Measurements from ENCODE around the gene PPP1R36. TPM values are rescaled to one million over a fixed set of nuclear protein-coding genes. Genes with fewer than 3 reads are reported as not detected.
"Not testable (repeated sequence)": the region's sequence is repeated elsewhere in the genome, so short reads cannot be mapped to it uniquely, and the experiment has no call there.

PPP1R36 gene
- total and polyA plus RNA-seq, 7 donors: 1.1 to 8.6 (median 2.3) TPM; not detected in 2

- no peak for DNase-seq
- 63 to 77% methylated on average over 1 of the region's 1 CpG for WGBS, 2 donors
Observed at GRCh38 chr14:64516969-64517368, 32.8 kb upstream of the PPP1R36 start.

GRCh38 chr14:64517667-64518066 is 32.1 kb upstream of the PPP1R36 start:
- intact Hi-C loops (cut with DNase I): loop anchor here (10.0 kb wide), 1 partner anchor 247 kb away; no protein-coding TSS in a partner anchor

More at GRCh38 chr14:64516969-64517368, 32.8 kb upstream of the PPP1R36 start:
- Histone ChIP-seq H3K9me3 (no peaks in the 10 kb centered on the region), H3K27ac (no peak overlapping the region), H3K4me3 (no peak overlapping the region), H3K4me1 (peaks cover 0 to 36% (median 17%) of the 10 kb centered on the region in 4 donors), H3K27me3 (no peaks in the 10 kb centered on the region), H3K36me3 (peaks cover 0 to 6% (median 3%) of the 10 kb centered on the region in 4 donors)
- intact Hi-C loops (cut with DNase I): loop anchor here (10.0 kb wide), 1 partner anchor 248 kb away; no protein-coding TSS in a partner anchor
- TF ChIP-seq EP300 (IDR thresholded peaks at IDR 0.05) (no peak), CTCF (IDR thresholded peaks at IDR 0.05) (no peak), POLR2AphosphoS5 (IDR thresholded peaks at IDR 0.05) (no peak), POLR2A (IDR thresholded peaks at IDR 0.05) (no peak)

GRCh38 chr14:64518229-64518628 is 31.5 kb upstream of the PPP1R36 start:
- Histone ChIP-seq H3K27me3 (no peaks in the 10 kb centered on the region), H3K4me3 (no peak overlapping the region), H3K27ac (no peak overlapping the region), H3K36me3 (peaks cover 0 to 18% (median 8%) of the 10 kb centered on the region in 4 donors), H3K4me1 (peaks cover 0 to 28% (median 12%) of the 10 kb centered on the region in 4 donors), H3K9me3 (no peaks in the 10 kb centered on the region)
- 31 to 76% methylated on average over 4 of the region's 4 CpGs for WGBS, 2 donors
- no peak for DNase-seq
- no peak for TF ChIP-seq POLR2A (IDR thresholded peaks at IDR 0.05)
- intact Hi-C loops (cut with DNase I): loop anchor here (10.0 kb wide), 1 partner anchor 247 kb away; no protein-coding TSS in a partner anchor

More at GRCh38 chr14:64517667-64518066, 32.1 kb upstream of the PPP1R36 start:
- H3K27me3 ChIP-seq, DNase-seq, H3K4me3 ChIP-seq, H3K9me3 ChIP-seq, H3K27ac ChIP-seq: not testable (repeated sequence)
- WGBS, 2 donors: 78 to 94% methylated on average over 6 of the region's 6 CpGs
- Histone ChIP-seq H3K36me3 (peaks cover 0 to 13% (median 7%) of the 10 kb centered on the region in 4 donors), H3K4me1 (peaks cover 0 to 30% (median 14%) of the 10 kb centered on the region in 4 donors)

- Histone ChIP-seq H3K9me3 (no peaks in the 10 kb centered on the region), H3K4me3 (no peak overlapping the region), H3K4me1 (peaks cover 0 to 9% (median 2%) of the 10 kb centered on the region in 4 donors), H3K27me3 (no peaks in the 10 kb centered on the region), H3K27ac (no peak overlapping the region), H3K36me3 (peaks cover 0 to 23% (median 8%) of the 10 kb centered on the region in 4 donors)
- intact Hi-C loops (cut with DNase I): no loop called here
- DNase-seq: no peak
- TF ChIP-seq EP300 (IDR thresholded peaks at IDR 0.05): no peak
- TF ChIP-seq POLR2AphosphoS5 (IDR thresholded peaks at IDR 0.05): no peak
- no peak for TF ChIP-seq POLR2A (IDR thresholded peaks at IDR 0.05)
- no peak for TF ChIP-seq CTCF (IDR thresholded peaks at IDR 0.05)
- WGBS, 2 donors: 91 to 92% methylated on average over 4 of the region's 4 CpGs
Observed at GRCh38 chr14:64520699-64521098, 29.1 kb upstream of the PPP1R36 start.

- WGBS, 2 donors: 85 to 86% methylated on average over 9 of the region's 9 CpGs
- H3K27me3 ChIP-seq: no peaks in the 10 kb centered on the region
- no peak for TF ChIP-seq CTCF (IDR thresholded peaks at IDR 0.05)
- TF ChIP-seq POLR2A (IDR thresholded peaks at IDR 0.05): no peak
- no peak for TF ChIP-seq POLR2AphosphoS5 (IDR thresholded peaks at IDR 0.05)
- no peak for TF ChIP-seq EP300 (IDR thresholded peaks at IDR 0.05)
- peaks cover 0 to 27% (median 8%) of the 10 kb centered on the region in 4 donors for H3K36me3 ChIP-seq
- intact Hi-C loops (cut with DNase I): no loop called here
- DNase-seq: no peak
- no peak overlapping the region for H3K4me3 ChIP-seq
- peaks cover 0 to 3% (median 0%) of the 10 kb centered on the region in 4 donors for H3K4me1 ChIP-seq
- no peaks in the 10 kb centered on the region for H3K9me3 ChIP-seq
- H3K27ac ChIP-seq: no peak overlapping the region
Observed at GRCh38 chr14:64522591-64523355, 27.0 kb upstream of the PPP1R36 start.

Data from sigmoid colon (tissue), 7 donors.